Measurements from ENCODE around the gene HCRTR1.
"Not testable (repeated sequence)": the region's sequence is repeated elsewhere in the genome, so short reads cannot be mapped to it uniquely, and the experiment has no call there.

HCRTR1 gene

GRCh38 chr1:31583082-31583994 is 34.2 kb upstream of the HCRTR1 start:
- no peak for TF ChIP-seq CTCF (IDR thresholded peaks at IDR 0.05; ENCODE audit: extremely low read depth, missing control alignments)
- DNase-seq (ENCODE audit: low spot score), result no peak

- DNase-seq (ENCODE audit: low spot score), result no peak
- no peak for TF ChIP-seq CTCF (IDR thresholded peaks at IDR 0.05; ENCODE audit: extremely low read depth, missing control alignments)
Observed at GRCh38 chr1:31583995-31584868, 33.3 kb upstream of the HCRTR1 start.

- no peak for DNase-seq (ENCODE audit: low spot score)
- TF ChIP-seq CTCF (IDR thresholded peaks at IDR 0.05; ENCODE audit: extremely low read depth, missing control alignments), result no peak
Observed at GRCh38 chr1:31584869-31585735, 32.4 kb upstream of the HCRTR1 start.

DNA sequence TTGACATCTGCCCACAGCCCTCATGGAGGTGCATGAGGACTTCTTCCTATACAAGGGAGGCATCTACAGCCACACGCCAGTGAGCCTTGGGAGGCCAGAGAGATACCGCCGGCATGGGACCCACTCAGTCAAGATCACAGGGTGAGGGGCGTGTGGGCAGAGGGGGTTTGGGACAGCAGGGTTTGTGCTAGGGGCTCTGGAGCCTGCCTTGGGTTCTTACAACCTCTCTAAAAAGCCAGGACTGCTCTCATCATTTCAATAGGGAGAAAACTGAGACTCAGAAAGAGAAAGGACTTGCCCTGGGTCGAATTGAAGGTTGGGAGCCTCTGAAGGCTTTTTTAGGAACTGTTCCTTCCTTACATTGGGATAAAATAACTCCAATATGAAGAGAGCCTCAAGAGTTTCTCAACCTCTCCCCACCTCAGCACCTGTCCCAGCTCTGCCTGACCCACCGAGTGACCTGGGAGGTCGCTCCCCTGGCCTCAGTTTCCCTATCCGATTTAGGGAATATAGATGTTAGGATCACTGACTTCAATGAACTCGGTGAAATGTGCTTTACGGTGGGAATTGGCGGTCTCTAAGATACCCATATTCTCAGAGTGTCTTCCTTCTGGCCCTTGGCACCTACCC is 31.6 kb upstream of the HCRTR1 start:
- peak; percentile 24 for DNase-seq (ENCODE audit: low spot score)
- no peak for TF ChIP-seq CTCF (IDR thresholded peaks at IDR 0.05; ENCODE audit: extremely low read depth, missing control alignments)

GRCh38 chr1:31586376-31587327 is 30.8 kb upstream of the HCRTR1 start:
- peak; percentile 21 for DNase-seq (ENCODE audit: low spot score)
- TF ChIP-seq CTCF (IDR thresholded peaks at IDR 0.05; ENCODE audit: extremely low read depth, missing control alignments), result no peak

GRCh38 chr1:31587328-31587699 is 30.2 kb upstream of the HCRTR1 start:
- DNase-seq (ENCODE audit: low spot score), result not testable (repeated sequence)

Data from GM20000 (cell line).